GM23248 (cell line): Measurements from ENCODE around the gene TUBB1. TPM values are rescaled to one million over a fixed set of nuclear protein-coding genes. Genes with fewer than 3 reads are reported as not detected.

ENCODE experiments used
- DNase-seq: peaks from one replicate; pipeline ENCODE4 v3.0.0-alpha.2; 2015
- H2AFZ ChIP-seq: fragments of 200-600 bp; sonication (generic); 2 replicates; pipeline ENCODE4 v1.6.1; 2016; ENCODE audit warnings: antibody characterized with exemption
- H3F3A ChIP-seq: fragments of 200-600 bp; sonication (generic); 2 replicates; pipeline ENCODE4 v1.6.1; 2016; ENCODE audit warnings: mild to moderate bottlenecking, antibody characterized with exemption, mixed run types; ENCODE audit not compliant: insufficient read depth
- H3K27ac ChIP-seq: fragments of 200-600 bp; sonication (generic); 2 replicates; pipeline ENCODE4 v1.5.1; 2016; ENCODE audit warnings: mild to moderate bottlenecking
- H3K27me3 ChIP-seq: fragments of 200-600 bp; sonication (generic); replicated peaks from 2 replicates; pipeline ENCODE4 v1.6.1; 2016; ENCODE audit warnings: mild to moderate bottlenecking; ENCODE audit not compliant: insufficient read depth
- H3K36me3 ChIP-seq: fragments of 200-600 bp; sonication (generic); 2 replicates; pipeline ENCODE4 v1.6.1; 2016; ENCODE audit warnings: low read depth, mild to moderate bottlenecking
- H3K4me1 ChIP-seq: fragments of 200-600 bp; sonication (generic); 2 replicates; pipeline ENCODE4 v1.6.1; 2016; ENCODE audit warnings: mild to moderate bottlenecking; ENCODE audit not compliant: insufficient read depth
- H3K4me2 ChIP-seq: fragments of 200-600 bp; sonication (generic); one replicate; pipeline ENCODE4 v1.6.1; 2016; ENCODE audit warnings: mild to moderate bottlenecking; ENCODE audit not compliant: unreplicated experiment
- H3K4me3 ChIP-seq: fragments of 200-600 bp; sonication (generic); 2 replicates; pipeline ENCODE4 v1.5.1; 2016; ENCODE audit warnings: mild to moderate bottlenecking
- H3K79me2 ChIP-seq: fragments of 200-600 bp; sonication (generic); 2 replicates; pipeline ENCODE4 v1.6.1; 2016; ENCODE audit warnings: mild to moderate bottlenecking; ENCODE audit not compliant: insufficient read depth
- H3K9ac ChIP-seq: fragments of 200-600 bp; sonication (generic); 2 replicates; pipeline ENCODE4 v1.6.1; 2016; ENCODE audit warnings: mild to moderate bottlenecking
- H3K9me2 ChIP-seq: fragments of 200-600 bp; sonication (generic); 2 replicates; pipeline ENCODE4 v1.6.1; 2016; ENCODE audit warnings: mixed run types, mild to moderate bottlenecking, moderate library complexity; ENCODE audit not compliant: insufficient read depth
- H3K9me3 ChIP-seq: fragments of 200-600 bp; sonication (generic); one replicate; pipeline ENCODE4 v1.6.1; 2017; ENCODE audit warnings: low read depth
- H4K20me1 ChIP-seq: fragments of 200-600 bp; sonication (generic); 2 replicates; pipeline ENCODE4 v1.6.0; 2016; ENCODE audit not compliant: insufficient read depth
- EZH2 ChIP-seq: fragments of 200-600 bp; sonication (generic); IDR thresholded peaks from 2 replicates; pipeline ENCODE4 v1.6.1; 2018; ENCODE audit warnings: antibody characterized with exemption, mild to moderate bottlenecking; ENCODE audit not compliant: insufficient read depth, poor library complexity, severe bottlenecking
- EZH2phosphoT487 ChIP-seq: fragments of 200-600 bp; sonication (generic); IDR thresholded peaks from 2 replicates; pipeline ENCODE4 v1.6.1; 2018; ENCODE audit warnings: antibody characterized with exemption, moderate library complexity, mild to moderate bottlenecking, low read depth; ENCODE audit not compliant: insufficient read depth
- WGBS, 2 experiments: methylation state at CpG; one replicate each; pipeline ENCODE4 v1.1.6; 2015 to 2017; ENCODE audit warnings: low lambda C conversion rate in 2 of 2, low coverage in 1 of 2; ENCODE audit errors: missing lambda C conversion rate in 2 of 2; 5-methylcytosine and 5-hydroxymethylcytosine counted together
- in situ Hi-C: fragments of 300-500 bp; cut with MboI; formaldehyde crosslinking; loops from 2 replicates; pipeline ENCODE4 v1.15.0; 2020
- polyA plus RNA-seq: library from polyadenylated mRNA; unstranded; fragments of >200 nt; fragmentation: Nextera tagmentation; extraction: Ambion mirVana; gene quantifications from 2 replicates; pipeline ENCODE4 v1.2.1, GENCODE V29; 2016
- total RNA-seq: library from RNA; depleted of rRNA; stranded (reverse); fragments of >200 nt; shearing (Covaris generic); gene quantifications from 2 replicates; pipeline ENCODE4 v1.2.3, GENCODE V29; 2014

The TUBB1 gene
- total and polyA plus RNA-seq, 2 experiments from 2014 or later: 0.09 TPM; not detected in 1

- no peak overlapping the region for H3K4me3 ChIP-seq
- H2AFZ ChIP-seq: no peak overlapping the region
- H3K9me3 ChIP-seq: no peaks in the 10 kb centered on the region
- no peak overlapping the region for H3K9ac ChIP-seq
- H3K36me3 ChIP-seq: peaks cover 33% of the 10 kb centered on the region; the same call in 1 of the 2 replicates
- no peaks in the 10 kb centered on the region for H3K9me2 ChIP-seq
- DNase-seq: no peak
- H3K27me3 ChIP-seq: no peaks in the 10 kb centered on the region
- no peak overlapping the region for H3K27ac ChIP-seq
- H3F3A ChIP-seq: peaks cover 20% of the 10 kb centered on the region
- in situ Hi-C loops: no loop called here
- TF ChIP-seq EZH2 (no peak), EZH2phosphoT487 (no peak)
- no peak overlapping the region for H3K4me2 ChIP-seq
- H3K79me2 ChIP-seq: no peaks in the 10 kb centered on the region; the same call in 1 of the 2 replicates
- no peaks in the 10 kb centered on the region for H3K4me1 ChIP-seq
- WGBS, 2 experiments: 94 to 96% methylated on average over 24 of the region's 24 CpGs
- no peaks in the 10 kb centered on the region for H4K20me1 ChIP-seq
These were observed 22.0 kb upstream of the TUBB1 start for GRCh38 chr20:58997141-58997770.

GRCh38 chr20:58998656-58999055 lies 20.6 kb upstream of the TUBB1 start:
- no peak overlapping the region for H3K9ac ChIP-seq
- TF ChIP-seq EZH2 (no peak), EZH2phosphoT487 (no peak)
- H3K9me3 ChIP-seq: no peaks in the 10 kb centered on the region
- WGBS, 2 experiments: 80% methylated on average over 10 to 11 of the region's 11 CpGs
- H2AFZ ChIP-seq: no peak overlapping the region
- no peak overlapping the region for H3K27ac ChIP-seq
- H3K27me3 ChIP-seq: no peaks in the 10 kb centered on the region
- no peaks in the 10 kb centered on the region for H3K4me1 ChIP-seq
- DNase-seq: no peak
- no peak overlapping the region for H3K4me3 ChIP-seq
- peaks cover 18% of the 10 kb centered on the region for H3F3A ChIP-seq
- H4K20me1 ChIP-seq: no peaks in the 10 kb centered on the region
- H3K36me3 ChIP-seq: peaks cover 28% of the 10 kb centered on the region; the same call in 1 of the 2 replicates
- H3K79me2 ChIP-seq: peaks cover 12% of the 10 kb centered on the region
- in situ Hi-C loops: no loop called here
- no peaks in the 10 kb centered on the region for H3K9me2 ChIP-seq
- H3K4me2 ChIP-seq: no peak overlapping the region

- in situ Hi-C loops: loop anchor here (25.0 kb wide), 1 partner anchor 763 kb away; the partner anchor contains the start of gene ANKRD60
- 63 to 67% methylated on average over 3 of the region's 3 CpGs for WGBS, 2 experiments
- H3K79me2 ChIP-seq: peaks cover 28% of the 10 kb centered on the region
- DNase-seq: no peak
- H3K4me2 ChIP-seq: no peak overlapping the region
- no peaks in the 10 kb centered on the region for H4K20me1 ChIP-seq
- no peaks in the 10 kb centered on the region for H3K9me2 ChIP-seq
- H3K27ac ChIP-seq: no peak overlapping the region
- H3K4me3 ChIP-seq: no peak overlapping the region
- H3K9me3 ChIP-seq: no peaks in the 10 kb centered on the region
- peaks cover 12% of the 10 kb centered on the region for H3F3A ChIP-seq
- no peaks in the 10 kb centered on the region for H3K27me3 ChIP-seq
- peaks cover 28% of the 10 kb centered on the region; the same call in 1 of the 2 replicates for H3K36me3 ChIP-seq
- TF ChIP-seq EZH2phosphoT487 (no peak), EZH2 (no peak)
- H2AFZ ChIP-seq: no peak overlapping the region
- no peak overlapping the region for H3K9ac ChIP-seq
- H3K4me1 ChIP-seq: peaks cover 4% of the 10 kb centered on the region; the same call in 1 of the 2 replicates
These were observed 18.9 kb upstream of the TUBB1 start for GRCh38 chr20:59000326-59000725.

GRCh38 chr20:59001068-59001448 lies 18.2 kb upstream of the TUBB1 start:
- peaks cover 36% of the 10 kb centered on the region for H3K79me2 ChIP-seq
- no peaks in the 10 kb centered on the region for H3K9me3 ChIP-seq
- DNase-seq: no peak
- peaks cover 11% of the 10 kb centered on the region for H3K4me1 ChIP-seq
- no peaks in the 10 kb centered on the region for H3K27me3 ChIP-seq
- no peak overlapping the region for H2AFZ ChIP-seq
- TF ChIP-seq EZH2 (no peak), EZH2phosphoT487 (no peak)
- in situ Hi-C loops: loop anchor here (25.0 kb wide), 1 partner anchor 764 kb away; the partner anchor contains the start of gene ANKRD60
- 89 to 97% methylated on average over 12 to 13 of the region's 13 CpGs for WGBS, 2 experiments
- H4K20me1 ChIP-seq: no peaks in the 10 kb centered on the region
- H3K9me2 ChIP-seq: no peaks in the 10 kb centered on the region
- no peak overlapping the region for H3K27ac ChIP-seq
- H3K4me2 ChIP-seq: no peak overlapping the region
- no peak overlapping the region for H3K4me3 ChIP-seq
- H3F3A ChIP-seq: peaks cover 8% of the 10 kb centered on the region
- peaks cover 26% of the 10 kb centered on the region; the same call in 1 of the 2 replicates for H3K36me3 ChIP-seq
- H3K9ac ChIP-seq: no peak overlapping the region
